ENCODE data around the gene FCGBP. TPM values are rescaled to one million over a fixed set of nuclear protein-coding genes. Genes with fewer than 3 reads are reported as not detected.
A peak's percentile ranks its signal among the peaks of the same experiment; 100 is the strongest.
"Not testable (repeated sequence)": the region's sequence is repeated elsewhere in the genome, so short reads cannot be mapped to it uniquely, and the experiment has no call there.

FCGBP gene
- total and polyA plus RNA-seq, 11 donors: 0.76 to 44.4 (median 3.8) TPM

DNA sequence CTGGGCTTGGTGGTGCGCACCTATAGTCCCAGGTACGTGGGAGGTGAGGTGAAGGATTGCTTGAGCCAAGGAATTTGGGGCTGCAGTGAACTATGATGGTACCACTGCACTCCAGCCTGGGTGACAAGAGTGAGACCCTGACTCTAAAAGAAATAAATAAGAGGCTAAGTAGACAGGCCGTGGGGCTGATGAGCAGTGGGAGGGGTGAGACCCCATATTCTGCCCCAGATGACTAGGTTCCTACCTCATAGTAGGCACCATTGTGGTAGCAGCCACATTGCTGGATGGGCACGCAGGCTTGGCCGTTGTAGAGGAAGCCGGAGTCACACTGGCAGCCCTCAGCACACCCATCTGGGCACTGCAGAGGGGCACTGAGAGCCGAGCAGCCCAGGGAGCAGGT, 32.8 kb downstream of the FCGBP start:
- WGBS, 4 donors: 80 to 100% (median 90%) methylated on average over 1 to 5 of the region's 7 CpGs
- H3K9me3 ChIP-seq; intact Hi-C loops (cut with DNase I); H3K4me3 ChIP-seq; H3K36me3 ChIP-seq; H3K27ac ChIP-seq; DNase-seq; H3K4me1 ChIP-seq; H3K27me3 ChIP-seq; ATAC-seq: not testable (repeated sequence)

- 33 to 62% (median 46%) methylated on average over 2 to 6 of the region's 6 CpGs for WGBS, 4 donors
- H3K4me1 ChIP-seq; H3K27me3 ChIP-seq; ATAC-seq; H3K27ac ChIP-seq; intact Hi-C loops (cut with DNase I); H3K9me3 ChIP-seq; DNase-seq; H3K36me3 ChIP-seq; H3K4me3 ChIP-seq: not testable (repeated sequence)
Measured at GRCh38 chr19:39898858-39899257, 35.6 kb downstream of the FCGBP start.

DNA sequence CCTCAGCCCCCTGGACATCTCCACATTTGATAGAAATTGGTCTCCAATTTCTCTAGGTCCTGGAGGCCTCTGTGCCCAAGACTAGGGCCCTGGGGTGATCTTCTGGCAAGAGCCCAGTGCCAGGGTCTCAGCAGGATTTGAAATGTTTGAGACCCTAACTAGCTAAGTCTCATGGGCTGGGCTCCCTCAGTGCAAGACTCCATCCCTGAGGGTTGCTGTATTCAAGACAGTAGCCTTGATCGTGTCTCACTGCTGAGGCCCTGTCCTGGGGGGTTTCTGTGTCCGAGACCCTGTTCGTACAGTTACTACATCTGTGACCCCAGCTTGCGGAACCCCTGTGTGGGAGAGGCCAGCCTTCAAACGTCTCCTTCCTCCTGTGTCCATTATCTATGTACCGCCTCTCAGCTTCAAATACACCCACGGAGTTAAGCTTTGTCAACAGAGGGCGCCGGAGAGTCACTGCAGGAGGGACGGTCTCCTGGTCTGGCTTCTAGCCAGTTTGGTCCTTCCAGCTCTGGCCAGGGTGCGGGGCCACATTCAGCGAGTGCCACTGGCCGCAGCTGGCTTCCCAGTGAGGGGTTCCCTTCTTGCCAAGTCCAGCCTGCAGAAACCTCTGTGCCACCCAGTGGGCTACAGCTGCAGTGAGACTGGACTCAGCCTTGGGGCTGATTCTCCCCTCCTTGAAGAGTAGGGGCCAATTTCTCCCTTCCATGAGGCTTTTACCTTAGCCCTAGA, 36.8 kb downstream of the FCGBP start:
- H3K4me1 ChIP-seq; H3K36me3 ChIP-seq; H3K4me3 ChIP-seq; H3K9me3 ChIP-seq; H3K27me3 ChIP-seq; H3K27ac ChIP-seq; intact Hi-C loops (cut with DNase I); DNase-seq: not testable (repeated sequence)
- WGBS, 4 donors: 7 to 22% (median 8%) methylated on average over 4 to 13 of the region's 13 CpGs; no CpG with 5 or more reads in 1 of the 4 donors
- TF ChIP-seq, protein P1, sequence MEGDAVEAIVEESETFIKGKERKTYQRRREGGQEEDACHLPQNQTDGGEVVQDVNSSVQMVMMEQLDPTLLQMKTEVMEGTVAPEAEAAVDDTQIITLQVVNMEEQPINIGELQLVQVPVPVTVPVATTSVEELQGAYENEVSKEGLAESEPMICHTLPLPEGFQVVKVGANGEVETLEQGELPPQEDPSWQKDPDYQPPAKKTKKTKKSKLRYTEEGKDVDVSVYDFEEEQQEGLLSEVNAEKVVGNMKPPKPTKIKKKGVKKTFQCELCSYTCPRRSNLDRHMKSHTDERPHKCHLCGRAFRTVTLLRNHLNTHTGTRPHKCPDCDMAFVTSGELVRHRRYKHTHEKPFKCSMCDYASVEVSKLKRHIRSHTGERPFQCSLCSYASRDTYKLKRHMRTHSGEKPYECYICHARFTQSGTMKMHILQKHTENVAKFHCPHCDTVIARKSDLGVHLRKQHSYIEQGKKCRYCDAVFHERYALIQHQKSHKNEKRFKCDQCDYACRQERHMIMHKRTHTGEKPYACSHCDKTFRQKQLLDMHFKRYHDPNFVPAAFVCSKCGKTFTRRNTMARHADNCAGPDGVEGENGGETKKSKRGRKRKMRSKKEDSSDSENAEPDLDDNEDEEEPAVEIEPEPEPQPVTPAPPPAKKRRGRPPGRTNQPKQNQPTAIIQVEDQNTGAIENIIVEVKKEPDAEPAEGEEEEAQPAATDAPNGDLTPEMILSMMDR (IDR thresholded peaks at IDR 0.05): peak in 4 of 12 donors; percentile 26 to 39 (median 38)
- peak in 3 of 4 donors; percentile 32 to 63 (median 45) for ATAC-seq

DNA sequence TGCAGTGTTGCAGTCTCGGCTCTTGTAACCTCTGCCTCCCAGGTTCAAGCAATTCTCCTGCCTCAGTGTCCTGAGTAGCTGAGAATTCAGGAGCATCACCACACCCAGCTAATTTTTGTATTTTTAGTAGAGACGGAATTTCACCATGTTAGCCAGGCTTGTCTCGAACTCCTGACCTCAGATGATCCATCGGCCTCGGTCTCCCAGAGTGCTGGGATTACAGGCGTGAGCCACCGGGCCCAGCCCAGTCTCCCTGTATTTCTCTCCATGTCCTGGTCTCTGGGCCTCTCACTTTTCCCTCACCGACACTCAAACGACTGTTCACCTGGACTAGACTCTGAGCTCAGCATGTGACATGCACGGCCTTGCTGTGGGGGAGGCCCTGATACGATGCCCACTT, 39.3 kb downstream of the FCGBP start:
- H3K27ac ChIP-seq; H3K4me1 ChIP-seq; DNase-seq; H3K36me3 ChIP-seq; H3K4me3 ChIP-seq; ATAC-seq; H3K9me3 ChIP-seq; intact Hi-C loops (cut with DNase I): not testable (repeated sequence)
- WGBS, 4 donors: 90 to 94% (median 91%) methylated on average over 6 to 11 of the region's 11 CpGs
- peaks cover 3 to 24% (median 17%) of the 10 kb centered on the region in 9 donors for H3K27me3 ChIP-seq

DNA sequence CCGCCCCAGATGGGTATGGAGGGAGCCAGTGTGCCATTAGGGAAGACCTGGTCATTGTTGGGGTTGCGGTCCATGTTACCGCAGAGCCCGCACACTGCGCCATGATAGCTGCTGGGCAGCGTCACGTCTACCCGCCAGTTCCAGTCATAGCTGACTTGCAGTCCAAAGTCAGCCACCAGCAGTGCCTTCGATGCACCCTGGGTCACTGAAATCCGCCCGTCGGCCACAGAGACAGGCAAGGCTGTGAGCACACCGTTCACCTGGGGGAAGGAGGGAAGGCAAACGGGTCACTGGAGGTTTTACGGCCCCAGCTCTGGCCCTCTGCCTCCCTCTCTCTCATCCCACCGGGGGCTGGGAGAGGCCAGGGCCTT, 40.2 kb downstream of the FCGBP start:
- H3K9me3 ChIP-seq; ATAC-seq; H3K4me1 ChIP-seq; H3K27ac ChIP-seq; DNase-seq; intact Hi-C loops (cut with DNase I); H3K36me3 ChIP-seq; H3K4me3 ChIP-seq: not testable (repeated sequence)
- peaks cover 3 to 24% (median 17%) of the 10 kb centered on the region in 9 donors for H3K27me3 ChIP-seq
- WGBS, 4 donors: 83 to 100% (median 93%) methylated on average over 1 to 12 of the region's 16 CpGs

DNA sequence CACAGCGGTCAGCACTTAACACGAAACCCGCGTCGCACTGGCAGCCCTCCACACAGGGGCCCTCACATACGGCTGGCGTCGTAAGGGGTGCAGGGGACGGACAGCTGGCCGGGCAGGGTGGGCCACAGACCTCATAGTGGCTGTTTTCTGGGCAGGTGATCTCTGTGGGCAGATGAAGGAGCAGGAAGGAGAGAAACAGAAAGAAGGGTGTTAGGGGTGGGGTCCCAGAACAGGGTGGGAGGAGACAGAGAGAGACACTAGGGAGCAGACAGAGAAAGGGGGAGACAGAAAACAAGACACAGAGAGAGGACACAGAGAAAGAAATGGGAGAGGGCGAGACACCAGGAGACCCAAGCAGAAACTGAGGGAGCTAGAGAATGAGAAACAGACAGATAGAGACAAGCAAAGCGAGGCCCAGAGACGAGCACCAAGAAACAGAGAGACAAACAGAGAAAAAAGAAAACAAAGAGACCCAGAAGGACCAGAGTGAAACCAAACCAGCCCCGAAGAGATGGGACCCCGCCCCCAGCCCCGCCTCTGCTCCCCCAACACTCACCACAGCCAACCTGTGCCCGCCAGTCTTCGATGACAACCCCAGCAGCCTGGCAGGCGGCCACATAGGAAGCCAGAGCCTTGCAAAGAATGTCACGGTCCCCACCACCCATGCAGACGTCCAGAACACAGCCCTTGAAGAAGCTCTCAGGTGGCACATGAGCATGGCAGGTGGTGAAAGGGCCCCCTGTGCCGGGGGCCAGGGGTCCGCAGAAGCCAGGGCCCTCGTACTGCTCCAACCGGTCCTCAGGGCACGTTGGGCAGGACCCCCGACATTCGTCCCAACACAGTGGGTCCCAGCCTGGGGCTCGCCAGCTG, 40.8 kb downstream of the FCGBP start:
- DNase-seq, H3K9me3 ChIP-seq, ATAC-seq, H3K36me3 ChIP-seq, H3K4me1 ChIP-seq, H3K27ac ChIP-seq, H3K4me3 ChIP-seq: not testable (repeated sequence)
- intact Hi-C loops (cut with DNase I): loop anchor here in 1 of 10 donors (2.0 kb wide), 1 partner anchor 15 kb away; no protein-coding TSS in a partner anchor
- peaks cover 3 to 24% (median 17%) of the 10 kb centered on the region in 9 donors for H3K27me3 ChIP-seq
- WGBS, 4 donors: 64 to 68% (median 65%) methylated on average over 24 to 26 of the region's 29 CpGs

DNA sequence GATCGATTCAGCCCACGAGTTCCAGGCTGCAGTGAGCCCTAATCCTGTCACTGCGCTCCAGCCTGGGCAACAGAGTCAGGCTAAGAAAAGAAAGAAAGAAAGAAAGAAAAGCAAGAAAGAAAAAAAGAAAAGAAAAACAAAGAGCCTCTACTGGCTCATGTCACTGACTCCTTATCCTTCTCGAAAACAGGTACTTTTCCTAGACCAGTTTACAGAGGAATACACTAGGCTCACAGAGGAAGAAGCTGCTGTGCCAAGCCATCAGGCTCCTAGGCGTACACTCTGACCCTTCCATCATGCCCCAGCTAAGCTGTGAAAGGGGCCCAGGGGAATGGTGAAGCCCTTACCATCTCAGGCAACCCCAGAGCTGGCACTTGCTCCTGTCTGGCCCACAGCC, 41.9 kb downstream of the FCGBP start:
- not testable (repeated sequence) for H3K4me1 ChIP-seq, H3K27ac ChIP-seq, ATAC-seq, H3K36me3 ChIP-seq, H3K9me3 ChIP-seq, DNase-seq, H3K4me3 ChIP-seq
- 67 to 86% (median 70%) methylated on average over 5 of the region's 5 CpGs for WGBS, 4 donors
- peaks cover 3 to 24% (median 17%) of the 10 kb centered on the region in 9 donors for H3K27me3 ChIP-seq
- intact Hi-C loops (cut with DNase I): loop anchor here in 1 of 10 donors (2.0 kb wide), 1 partner anchor 14 kb away; no protein-coding TSS in a partner anchor

DNA sequence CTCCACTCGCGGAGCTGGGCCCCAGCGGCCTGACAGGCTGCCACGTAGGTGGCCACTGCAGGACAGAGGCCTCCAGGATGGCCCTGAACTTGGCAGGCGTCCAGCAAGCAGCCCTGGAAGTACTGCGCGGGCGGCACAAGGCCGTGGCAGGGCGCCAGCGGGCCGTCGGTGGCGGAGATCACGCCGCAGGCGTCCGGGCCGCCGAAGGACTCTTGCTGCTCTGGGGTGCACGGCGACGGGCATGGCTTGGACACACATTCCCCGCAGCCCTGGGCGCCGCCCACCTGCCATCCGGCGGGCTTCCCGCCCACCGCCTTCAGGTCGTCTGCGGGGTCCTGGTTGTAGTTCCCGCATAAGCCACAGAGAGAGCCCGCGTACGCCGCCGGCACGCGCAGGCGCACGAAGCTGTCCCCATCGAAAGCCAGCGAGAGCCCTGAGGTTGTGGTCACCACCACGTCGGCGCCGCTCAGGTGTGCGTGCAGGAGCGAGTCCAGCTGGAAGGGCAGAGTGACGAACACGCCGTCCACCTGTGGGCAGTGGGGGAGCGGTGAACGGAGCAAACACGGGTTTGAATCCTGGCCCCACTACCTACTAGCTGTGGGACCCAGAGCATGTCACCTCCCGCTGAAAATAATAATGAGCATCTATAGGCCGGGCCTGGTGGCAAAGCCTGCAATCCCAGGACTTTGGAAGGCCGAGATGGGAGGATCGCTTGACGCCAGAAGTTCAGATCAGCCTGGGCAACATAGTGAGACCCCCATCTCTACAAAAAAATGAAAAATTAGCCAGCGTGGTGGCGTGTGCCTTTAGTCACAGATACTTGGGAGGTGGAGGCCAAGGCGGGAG, 42.6 kb downstream of the FCGBP start:
- peaks cover 3 to 24% (median 17%) of the 10 kb centered on the region in 9 donors for H3K27me3 ChIP-seq
- peak in 3 of 5 donors; percentile 28 to 78 (median 34) for DNase-seq
- H3K4me1 ChIP-seq, H3K36me3 ChIP-seq, H3K9me3 ChIP-seq, H3K27ac ChIP-seq: not testable (repeated sequence)
- intact Hi-C loops (cut with DNase I): loop anchor here in 1 of 10 donors (2.0 kb wide), 1 partner anchor 13 kb away; no protein-coding TSS in a partner anchor
- ATAC-seq: peak in 3 of 4 donors; percentile 16 to 27 (median 25)
- WGBS, 4 donors: 40 to 57% (median 41%) methylated on average over 48 to 64 of the region's 64 CpGs
- H3K4me3 ChIP-seq: peak overlapping the region in 1 of 12 donors; percentile 16

Measured in heart left ventricle (tissue), 16 donors.